Caco-2 (cell line): ENCODE measurements around the gene FOXE1. TPM values are rescaled to one million over a fixed set of nuclear protein-coding genes. Genes with fewer than 3 reads are reported as not detected.

Source experiments
- BruUV-seq: library from RNA; stranded (reverse); fragments of 400-500 nt; replicated peaks from 2 replicates; lab custom pipeline; 2021; lab: Mats Ljungman, UMichigan
- CTCF ChIA-PET: fragments of 300-600 bp; sonication (Branson Sonifier 250); formaldehyde crosslinking; loops from one replicate; lab custom pipeline; 2022; ENCODE audit warnings: antibody characterized with exemption; lab: Charles Lee
- POLR2A ChIA-PET: fragments of 300-600 bp; sonication (Branson Sonifier 250); formaldehyde crosslinking; loops from one replicate; lab custom pipeline; 2022; ENCODE audit warnings: antibody characterized with exemption; lab: Charles Lee
- DNase-seq, 2 experiments: peaks; one replicate each; pipeline versions ENCODE4 v3.0.0 to v3.0.0-alpha.2; 2020 to 2022
- H3K27me3 ChIP-seq: replicated peaks from 2 replicates; pipeline ENCODE4 v1.6.0; 2011; ENCODE audit warnings: low read length; ENCODE audit not compliant: control insufficient read depth, insufficient read depth
- H3K36me3 ChIP-seq: 2 replicates; pipeline ENCODE4 v1.5.1; 2011; ENCODE audit warnings: low read length; ENCODE audit not compliant: control insufficient read depth, insufficient read depth
- H3K4me1 ChIP-seq: fragments of 250-450 bp; sonication (Bioruptor Pico); 2 replicates; pipeline ENCODE4 v1.5.1; 2020; ENCODE audit warnings: mild to moderate bottlenecking
- H3K4me3 ChIP-seq: 2 replicates; pipeline ENCODE4 v1.5.1; 2011; ENCODE audit warnings: low read depth, mild to moderate bottlenecking, control low read depth, low read length
- H3K9me3 ChIP-seq: fragments of 250-450 bp; sonication (Bioruptor Pico); 2 replicates; pipeline ENCODE4 v1.5.1; 2020; ENCODE audit warnings: mild to moderate bottlenecking, moderate library complexity
- H3K27ac Mint-ChIP-seq: one replicate; pipeline ENCODE4 v1.8.0; 2022; ENCODE audit warnings: mixed read lengths; ENCODE audit not compliant: unreplicated experiment
- H3K27me3 Mint-ChIP-seq: one replicate; pipeline ENCODE4 v1.8.0; 2022; ENCODE audit warnings: mixed read lengths; ENCODE audit not compliant: insufficient read depth, unreplicated experiment
- H3K36me3 Mint-ChIP-seq: one replicate; pipeline ENCODE4 v1.8.0; 2022; ENCODE audit warnings: mild to moderate bottlenecking, mixed read lengths; ENCODE audit not compliant: insufficient read depth, unreplicated experiment
- H3K4me1 Mint-ChIP-seq: one replicate; pipeline ENCODE4 v1.8.0; 2022; ENCODE audit warnings: low read depth, mixed read lengths; ENCODE audit not compliant: unreplicated experiment
- H3K4me3 Mint-ChIP-seq: one replicate; pipeline ENCODE4 v1.8.0; 2022; ENCODE audit warnings: mild to moderate bottlenecking, moderate library complexity, mixed read lengths; ENCODE audit not compliant: unreplicated experiment
- H3K9me3 Mint-ChIP-seq: one replicate; pipeline ENCODE4 v1.8.0; 2022; ENCODE audit warnings: mixed read lengths; ENCODE audit not compliant: unreplicated experiment
- CTCF ChIP-seq, 2 experiments: fragments of 200-600 bp in 1 of 2; IDR thresholded peaks; 1 replicate in 1 of 2; 2 replicates in 1 of 2; pipeline versions ENCODE4 v1.5.1 to v1.8.0; 2011 to 2022; ENCODE audit warnings: antibody characterized with exemption in 1 of 2, control low read depth in 1 of 2, inconsistent platforms in 1 of 2, low read depth in 1 of 2, low read length in 1 of 2, mild to moderate bottlenecking in 1 of 2, moderate library complexity in 1 of 2; ENCODE audit not compliant: insufficient read depth in 1 of 2, severe bottlenecking in 1 of 2, unreplicated experiment in 1 of 2
- intact Hi-C: fragments of 100-400 bp; cut with micrococcal nuclease; formaldehyde crosslinking; loops from one replicate; pipeline ENCODE4 v1.10.0; 2022; ENCODE audit not compliant: unreplicated experiment
- total RNA-seq: library from RNA; stranded (reverse); gene quantifications from 2 replicates; pipeline ENCODE4 v1.2.3, GENCODE V29; 2022

Gene FOXE1
- total RNA-seq, 1 experiment from 2014 or later, result not detected

GRCh38 chr9:97874624-97875023 is 21.6 kb downstream of the FOXE1 start:
- POLR2A ChIA-PET, result no interaction called here
- H3K4me3 ChIP-seq, result no peak overlapping the region
- intact Hi-C loops, result no loop called here
- BruUV-seq, result no TSS peak
- no peaks in the 10 kb centered on the region for H3K27me3 Mint-ChIP-seq
- no peak for TF ChIP-seq CTCF (IDR thresholded peaks at IDR 0.05; ENCODE audit: insufficient read depth in 1 of 2, low read depth in 1 of 2, low read length in 1 of 2, severe bottlenecking in 1 of 2, unreplicated experiment in 1 of 2)
- H3K27ac Mint-ChIP-seq, result no peak overlapping the region
- H3K27me3 ChIP-seq, result no peaks in the 10 kb centered on the region
- H3K36me3 ChIP-seq, result no peaks in the 10 kb centered on the region
- H3K4me1 Mint-ChIP-seq, result no peaks in the 10 kb centered on the region
- no peaks in the 10 kb centered on the region; the same call in 1 of the 2 replicates for H3K4me1 ChIP-seq
- no peak for DNase-seq
- no peaks in the 10 kb centered on the region for H3K9me3 Mint-ChIP-seq
- H3K36me3 Mint-ChIP-seq, result no peaks in the 10 kb centered on the region
- CTCF ChIA-PET, result no interaction called here
- no peaks in the 10 kb centered on the region for H3K9me3 ChIP-seq
- no peak overlapping the region for H3K4me3 Mint-ChIP-seq

GRCh38 chr9:97875111-97875510 is 22.1 kb downstream of the FOXE1 start:
- Histone ChIP-seq H3K9me3 (no peaks in the 10 kb centered on the region), H3K27me3 (no peaks in the 10 kb centered on the region), H3K4me1 (no peaks in the 10 kb centered on the region; the same call in 1 of the 2 replicates), H3K4me3 (no peak overlapping the region), H3K36me3 (no peaks in the 10 kb centered on the region)
- no peak for TF ChIP-seq CTCF (IDR thresholded peaks at IDR 0.05; ENCODE audit: insufficient read depth in 1 of 2, low read depth in 1 of 2, low read length in 1 of 2, severe bottlenecking in 1 of 2, unreplicated experiment in 1 of 2)
- H3K9me3 Mint-ChIP-seq, result no peaks in the 10 kb centered on the region
- no TSS peak for BruUV-seq
- CTCF ChIA-PET, result no interaction called here
- POLR2A ChIA-PET, result no interaction called here
- intact Hi-C loops, result no loop called here
- DNase-seq, result no peak
- H3K36me3 Mint-ChIP-seq, result no peaks in the 10 kb centered on the region
- H3K27me3 Mint-ChIP-seq, result no peaks in the 10 kb centered on the region
- no peaks in the 10 kb centered on the region for H3K4me1 Mint-ChIP-seq
- no peak overlapping the region for H3K4me3 Mint-ChIP-seq
- H3K27ac Mint-ChIP-seq, result no peak overlapping the region

GRCh38 chr9:97876061-97876460 is 23.0 kb downstream of the FOXE1 start:
- H3K4me3 ChIP-seq, result no peak overlapping the region
- H3K36me3 ChIP-seq, result no peaks in the 10 kb centered on the region
- Mint-ChIP-seq H3K36me3 (no peaks in the 10 kb centered on the region), H3K27me3 (no peaks in the 10 kb centered on the region), H3K4me1 (no peaks in the 10 kb centered on the region), H3K9me3 (no peaks in the 10 kb centered on the region), H3K4me3 (no peak overlapping the region), H3K27ac (no peak overlapping the region)
- H3K4me1 ChIP-seq, result no peaks in the 10 kb centered on the region; the same call in 1 of the 2 replicates
- DNase-seq, result no peak
- H3K27me3 ChIP-seq, result no peaks in the 10 kb centered on the region
- no peak for TF ChIP-seq CTCF (IDR thresholded peaks at IDR 0.05; ENCODE audit: insufficient read depth in 1 of 2, low read depth in 1 of 2, low read length in 1 of 2, severe bottlenecking in 1 of 2, unreplicated experiment in 1 of 2)
- BruUV-seq, result no TSS peak
- ChIA-PET POLR2A (no interaction called here), CTCF (no interaction called here)
- intact Hi-C loops, result no loop called here
- no peaks in the 10 kb centered on the region for H3K9me3 ChIP-seq
